Common myeloid progenitor, CD34-positive (primary cell): ENCODE data around the gene SEMA3B.
A peak's percentile ranks its signal among the peaks of the same experiment; 100 is the strongest.

Experiments
- CTCF ChIA-PET: fragments of 350-600 bp; sonication (Branson Sonifier 250); formaldehyde crosslinking; loops from one replicate; lab custom pipeline; 2021; ENCODE audit warnings: antibody characterized with exemption; lab: Charles Lee
- POLR2A ChIA-PET: fragments of 350-600 bp; sonication (Branson Sonifier 250); formaldehyde crosslinking; loops from one replicate; lab custom pipeline; 2021; ENCODE audit warnings: antibody characterized with exemption; lab: Charles Lee
- DNase-seq, 3 donors: peaks; one replicate each; pipeline versions ENCODE4 v3.0.0 to v3.0.0-alpha.2; 2013
- H3K27ac ChIP-seq, 2 experiments: 1 replicate in 1 of 2; 2 replicates in 1 of 2; pipeline ENCODE4 v1.7.0; 2013; ENCODE audit warnings: inconsistent platforms in 2 of 2, low read length in 2 of 2, mild to moderate bottlenecking in 2 of 2, low read depth in 1 of 2, moderate library complexity in 1 of 2; ENCODE audit not compliant: severe bottlenecking in 2 of 2, insufficient read depth in 1 of 2, poor library complexity in 1 of 2
- H3K27me3 ChIP-seq, 5 experiments: replicated peaks in 2 of 5; 1 replicate in 3 of 5; 2 replicates in 2 of 5; pipeline versions ENCODE4 v1.6.1 to v1.7.0; 2013; ENCODE audit warnings: low read length in 4 of 5, mild to moderate bottlenecking in 2 of 5, moderate library complexity in 2 of 5, inconsistent platforms in 1 of 5; ENCODE audit not compliant: insufficient read depth in 5 of 5, control insufficient read depth in 4 of 5
- H3K36me3 ChIP-seq, 4 experiments: 1 replicate in 2 of 4; 2 replicates in 2 of 4; pipeline versions ENCODE4 v1.6.1 to v1.7.0; 2013; ENCODE audit warnings: low read length in 3 of 4, control low read depth in 1 of 4, mild to moderate bottlenecking in 1 of 4; ENCODE audit not compliant: control insufficient read depth in 4 of 4, insufficient read depth in 4 of 4
- H3K4me1 ChIP-seq, 4 experiments: 1 replicate in 3 of 4; 2 replicates in 1 of 4; pipeline versions ENCODE4 v1.6.1 to v1.7.1; 2013; ENCODE audit warnings: low read length in 3 of 4, mild to moderate bottlenecking in 3 of 4, control low read depth in 1 of 4, inconsistent platforms in 1 of 4, moderate library complexity in 1 of 4; ENCODE audit not compliant: control insufficient read depth in 4 of 4, insufficient read depth in 4 of 4; ENCODE audit errors: control extremely low read depth in 1 of 4
- H3K4me3 ChIP-seq, 7 experiments: 1 replicate in 4 of 7; 2 replicates in 3 of 7; pipeline versions ENCODE4 v1.5.1 to v1.7.0; 2013; ENCODE audit warnings: mild to moderate bottlenecking in 7 of 7, low read length in 6 of 7, moderate library complexity in 6 of 7, inconsistent platforms in 2 of 7, low read depth in 2 of 7, control low read depth in 1 of 7; ENCODE audit not compliant: insufficient read depth in 4 of 7, control insufficient read depth in 1 of 7; ENCODE audit errors: extremely low read depth in 1 of 7
- H3K9me3 ChIP-seq, 5 experiments: 1 replicate in 4 of 5; 2 replicates in 1 of 5; pipeline versions ENCODE4 v1.6.1 to v1.7.1; 2013; ENCODE audit warnings: low read length in 4 of 5, mild to moderate bottlenecking in 2 of 5, inconsistent platforms in 1 of 5, low read depth in 1 of 5, moderate library complexity in 1 of 5; ENCODE audit not compliant: control insufficient read depth in 4 of 5, insufficient read depth in 2 of 5; ENCODE audit errors: control extremely low read depth in 1 of 5
- WGBS: methylation state at CpG from one replicate; pipeline ENCODE4 v1.1.5; 2013; ENCODE audit not compliant: insufficient coverage; 5-methylcytosine and 5-hydroxymethylcytosine counted together

SEMA3B gene

GRCh38 chr3:50272911-50273688 lies 4.2 kb downstream of the SEMA3B start:
- DNase-seq = peak; percentile 65 to 82 (median 80)
- ChIA-PET POLR2A (no interaction called here), CTCF (interaction anchor here (0.8 to 72.5 kb wide), 7 partner anchors 16 to 81 kb away, joined by 3 to 1875 read pairs (median 4); partner anchors contain the start of genes GNAI2, IFRD2, SLC38A3 and TUSC2)
- Histone ChIP-seq H3K27me3 (peaks cover 0 to 63% (median 22%) of the 10 kb centered on the region in 5 experiments), H3K4me1 (peaks cover 0 to 33% (median 25%) of the 10 kb centered on the region in 4 experiments), H3K27ac (no peak overlapping the region), H3K36me3 (no peaks in the 10 kb centered on the region), H3K4me3 (peak overlapping the region in 5 of 7 experiments; percentile 35 to 73 (median 44)), H3K9me3 (no peaks in the 10 kb centered on the region)
- WGBS = under 1% methylated on average over 44 of the region's 61 CpGs

GRCh38 chr3:50273689-50274065 lies 4.7 kb downstream of the SEMA3B start:
- ChIA-PET POLR2A (no interaction called here), CTCF (interaction anchor here (0.8 to 72.5 kb wide), 5 partner anchors 15 to 81 kb away, joined by 3 to 1875 read pairs (median 8); partner anchors contain the start of genes GNAI2, SLC38A3 and TUSC2)
- Histone ChIP-seq H3K27me3 (peaks cover 0 to 62% (median 23%) of the 10 kb centered on the region in 5 experiments), H3K27ac (no peak overlapping the region), H3K36me3 (no peaks in the 10 kb centered on the region), H3K4me1 (peaks cover 0 to 33% (median 25%) of the 10 kb centered on the region in 4 experiments), H3K4me3 (peak overlapping the region in 1 of 7 experiments; percentile 49), H3K9me3 (no peaks in the 10 kb centered on the region)
- DNase-seq = no peak
- 25% methylated on average over 23 of the region's 31 CpGs for WGBS

GRCh38 chr3:50274371-50275104 lies 5.6 kb downstream of the SEMA3B start:
- under 1% methylated on average over 13 of the region's 26 CpGs for WGBS
- H3K4me3 ChIP-seq = peak overlapping the region in 2 of 7 experiments; percentile 50 to 57
- POLR2A ChIA-PET = no interaction called here

GRCh38 chr3:50275141-50275995 lies 6.4 kb downstream of the SEMA3B start:
- Histone ChIP-seq H3K9me3 (no peaks in the 10 kb centered on the region), H3K4me1 (peaks cover 0 to 33% (median 25%) of the 10 kb centered on the region in 4 experiments), H3K4me3 (peak overlapping the region in 4 of 7 experiments; percentile 25 to 63 (median 54)), H3K27ac (no peak overlapping the region), H3K27me3 (peaks cover 0 to 57% (median 23%) of the 10 kb centered on the region in 5 experiments), H3K36me3 (no peaks in the 10 kb centered on the region)
- no peak for DNase-seq
- POLR2A ChIA-PET = no interaction called here
- WGBS = 6% methylated on average over 51 of the region's 65 CpGs
- CTCF ChIA-PET = interaction anchor here (0.6 to 72.5 kb wide), 16 partner anchors 9 to 152 kb away, joined by 3 to 1875 read pairs (median 4); partner anchors contain the start of genes GNAI2, IFRD2, SLC38A3 and TUSC2

More at GRCh38 chr3:50274371-50275104, 5.6 kb downstream of the SEMA3B start:
- DNase-seq = peak; percentile 79 to 85 (median 83)
- CTCF ChIA-PET = interaction anchor here (0.6 to 72.5 kb wide), 17 partner anchors 10 to 151 kb away, joined by 3 to 1875 read pairs (median 4); partner anchors contain the start of genes GNAI2, IFRD2, SLC38A3 and TUSC2
- no peaks in the 10 kb centered on the region for H3K36me3 ChIP-seq
- no peaks in the 10 kb centered on the region for H3K9me3 ChIP-seq
- H3K27ac ChIP-seq = no peak overlapping the region
- H3K27me3 ChIP-seq = peaks cover 0 to 57% (median 23%) of the 10 kb centered on the region in 5 experiments
- peaks cover 0 to 33% (median 25%) of the 10 kb centered on the region in 4 experiments for H3K4me1 ChIP-seq

GRCh38 chr3:50275996-50276761 lies 7.2 kb downstream of the SEMA3B start:
- WGBS = 15% methylated on average over 55 of the region's 79 CpGs
- ChIA-PET POLR2A (no interaction called here), CTCF (interaction anchor here (1.2 to 72.5 kb wide), 7 partner anchors 13 to 153 kb away, joined by 3 to 1875 read pairs (median 6); partner anchors contain the start of genes GNAI2 and SLC38A3)
- peak overlapping the region in 2 of 7 experiments; percentile 33 to 36 for H3K4me3 ChIP-seq
- H3K27ac ChIP-seq = no peak overlapping the region
- peak; percentile 55 to 77 (median 74) for DNase-seq
- H3K9me3 ChIP-seq = no peaks in the 10 kb centered on the region
- peaks cover 0 to 57% (median 23%) of the 10 kb centered on the region in 5 experiments for H3K27me3 ChIP-seq
- no peaks in the 10 kb centered on the region for H3K36me3 ChIP-seq
- peaks cover 0 to 33% (median 25%) of the 10 kb centered on the region in 4 experiments for H3K4me1 ChIP-seq
